ENCODE data around the gene NRM. TPM values are rescaled to one million over a fixed set of nuclear protein-coding genes. Genes with fewer than 3 reads are reported as not detected.
"Not testable (repeated sequence)": the region's sequence is repeated elsewhere in the genome, so short reads cannot be mapped to it uniquely, and the experiment has no call there.

NRM gene
- total and polyA plus RNA-seq, 12 donors: 1.6 to 11.6 (median 3.8) TPM

DNA sequence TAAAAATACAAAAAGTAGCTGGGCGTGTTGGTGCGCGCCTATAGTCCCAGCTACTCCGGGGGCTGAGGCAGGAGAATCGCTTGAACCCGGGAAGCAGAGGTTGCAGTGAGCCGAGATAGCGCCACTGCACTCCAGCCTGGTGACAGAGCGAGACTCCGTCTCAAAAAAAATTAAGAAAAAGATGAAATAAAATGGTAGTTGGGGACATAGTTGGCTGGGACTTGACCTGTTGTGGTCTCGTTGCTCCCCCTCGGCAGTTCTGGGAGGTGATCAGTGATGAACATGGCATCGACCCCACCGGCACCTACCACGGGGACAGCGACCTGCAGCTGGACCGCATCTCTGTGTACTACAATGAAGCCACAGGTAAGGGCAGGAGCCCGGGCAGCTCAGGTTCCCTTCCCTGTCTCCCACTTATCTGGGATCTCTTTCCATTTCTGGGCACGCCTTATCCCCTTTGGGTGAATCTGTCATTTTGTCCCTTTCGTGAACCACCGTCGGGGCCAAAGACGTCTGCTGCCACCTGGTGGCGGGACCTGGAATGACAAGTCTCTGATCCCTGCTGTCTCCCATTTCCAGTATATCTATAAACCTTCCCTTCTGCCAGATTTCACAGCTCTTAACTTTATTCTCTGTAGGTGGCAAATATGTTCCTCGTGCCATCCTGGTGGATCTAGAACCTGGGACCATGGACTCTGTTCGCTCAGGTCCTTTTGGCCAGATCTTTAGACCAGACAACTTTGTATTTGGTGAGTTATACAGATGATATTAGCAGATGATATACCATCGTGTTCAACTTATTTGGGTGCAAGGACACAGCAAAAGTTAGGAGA is 31.7 kb upstream of the NRM start:
- TF ChIP-seq, protein P1, sequence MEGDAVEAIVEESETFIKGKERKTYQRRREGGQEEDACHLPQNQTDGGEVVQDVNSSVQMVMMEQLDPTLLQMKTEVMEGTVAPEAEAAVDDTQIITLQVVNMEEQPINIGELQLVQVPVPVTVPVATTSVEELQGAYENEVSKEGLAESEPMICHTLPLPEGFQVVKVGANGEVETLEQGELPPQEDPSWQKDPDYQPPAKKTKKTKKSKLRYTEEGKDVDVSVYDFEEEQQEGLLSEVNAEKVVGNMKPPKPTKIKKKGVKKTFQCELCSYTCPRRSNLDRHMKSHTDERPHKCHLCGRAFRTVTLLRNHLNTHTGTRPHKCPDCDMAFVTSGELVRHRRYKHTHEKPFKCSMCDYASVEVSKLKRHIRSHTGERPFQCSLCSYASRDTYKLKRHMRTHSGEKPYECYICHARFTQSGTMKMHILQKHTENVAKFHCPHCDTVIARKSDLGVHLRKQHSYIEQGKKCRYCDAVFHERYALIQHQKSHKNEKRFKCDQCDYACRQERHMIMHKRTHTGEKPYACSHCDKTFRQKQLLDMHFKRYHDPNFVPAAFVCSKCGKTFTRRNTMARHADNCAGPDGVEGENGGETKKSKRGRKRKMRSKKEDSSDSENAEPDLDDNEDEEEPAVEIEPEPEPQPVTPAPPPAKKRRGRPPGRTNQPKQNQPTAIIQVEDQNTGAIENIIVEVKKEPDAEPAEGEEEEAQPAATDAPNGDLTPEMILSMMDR (IDR thresholded peaks at IDR 0.05): peak in 8 of 9 donors; percentile 96 to 99 (median 97)
- intact Hi-C loops (cut with DNase I): loop anchor here (1.0 to 10.0 kb wide), 10 partner anchors 42 to 238 kb away; partner anchors contain the start of genes GNL1 (in 3 of the 10), PRR3 (in 3 of the 10), ATAT1 (in 1 of the 10) and HLA-E (in 1 of the 10)
- ATAC-seq (peak in 5 of 8 donors; percentile 1 to 25 (median 10)), DNase-seq (peak; percentile 80 to 85)
- Histone ChIP-seq H3K9me3 (no peaks in the 10 kb centered on the region), H3K4me3 (peak overlapping the region; percentile 34 to 98 (median 84)), H3K36me3 (peaks cover 0 to 60% (median 34%) of the 10 kb centered on the region in 9 donors), H3K4me1 (peaks cover 7 to 71% (median 61%) of the 10 kb centered on the region in 9 donors), H3K27ac (peak overlapping the region in 9 of 10 donors; percentile 73 to 99 (median 97)), H3K27me3 (no peaks in the 10 kb centered on the region)
- 13 to 17% methylated on average over 27 of the region's 27 CpGs for WGBS, 2 donors

GRCh38 chr6:30722025-30722279 is 31.2 kb upstream of the NRM start:
- H3K4me1 ChIP-seq: peaks cover 7 to 71% (median 61%) of the 10 kb centered on the region in 9 donors
- peaks cover 0 to 55% (median 29%) of the 10 kb centered on the region in 9 donors for H3K36me3 ChIP-seq
- H3K27me3 ChIP-seq, ATAC-seq, H3K9me3 ChIP-seq, DNase-seq: not testable (repeated sequence)
- intact Hi-C loops (cut with DNase I): loop anchor here (1.0 to 10.0 kb wide), 10 partner anchors 41 to 237 kb away; partner anchors contain the start of genes GNL1 (in 3 of the 10), PRR3 (in 3 of the 10), ATAT1 (in 1 of the 10) and HLA-E (in 1 of the 10)
- WGBS, 2 donors: 16 to 17% methylated on average over 10 of the region's 10 CpGs
- H3K4me3 ChIP-seq: peak overlapping the region; percentile 34 to 98 (median 84)
- H3K27ac ChIP-seq: peak overlapping the region in 9 of 10 donors; percentile 73 to 99 (median 97)

DNA sequence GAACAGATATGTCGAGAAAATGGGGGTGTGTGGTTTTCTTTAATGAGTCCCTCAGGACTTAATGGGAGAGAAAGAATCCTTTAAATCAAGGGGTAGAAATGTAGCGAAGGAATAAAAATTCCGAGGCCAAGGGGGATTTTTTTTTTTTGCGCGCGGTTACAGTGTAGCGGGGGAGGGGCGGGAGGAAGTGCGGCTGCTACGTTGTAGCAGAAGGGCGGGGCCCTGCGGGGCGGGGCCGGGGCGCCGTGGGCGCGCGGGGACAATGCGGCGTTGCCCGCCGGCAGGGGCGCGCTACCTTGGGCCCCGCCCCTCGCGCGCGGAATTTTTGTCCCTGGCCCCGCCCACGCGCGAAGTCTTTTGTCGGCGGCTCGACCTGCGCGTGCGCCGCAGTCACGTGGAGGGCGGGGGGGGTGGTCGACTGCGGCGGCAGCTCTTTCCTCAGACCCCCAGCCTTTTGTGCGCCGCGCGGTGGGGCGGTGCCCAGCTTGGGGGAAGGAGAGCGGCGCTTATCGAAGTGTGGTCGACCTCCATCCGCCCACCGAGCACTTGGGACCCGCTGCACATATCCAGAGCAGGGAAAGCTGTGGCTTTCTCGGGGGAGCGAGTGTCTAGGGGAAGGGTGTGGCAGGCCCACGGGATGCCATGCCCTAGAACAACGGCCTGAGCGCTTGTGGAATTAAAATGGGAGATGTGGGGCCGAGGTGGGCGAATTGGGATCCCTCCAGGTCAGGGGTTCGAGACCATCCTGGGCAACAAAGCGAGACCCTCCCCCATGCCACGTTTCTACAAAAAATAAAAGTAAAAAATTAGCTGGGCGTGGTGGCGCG is 30.6 kb upstream of the NRM start:
- intact Hi-C loops (cut with DNase I): loop anchor here (1.0 to 10.0 kb wide), 12 partner anchors 35 to 237 kb away; partner anchors contain the start of genes PPP1R18 (in 5 of the 10), MRPS18B (in 4 of the 10), PPP1R10 (in 4 of the 10) and GNL1 (in 3 of the 10)
- Histone ChIP-seq H3K9me3 (no peaks in the 10 kb centered on the region), H3K4me3 (peak overlapping the region; percentile 67 to 98 (median 88)), H3K4me1 (peaks cover 7 to 75% (median 65%) of the 10 kb centered on the region in 9 donors), H3K36me3 (peaks cover 0 to 49% (median 27%) of the 10 kb centered on the region in 9 donors), H3K27ac (peak overlapping the region; percentile 70 to 99 (median 96)), H3K27me3 (no peaks in the 10 kb centered on the region)
- ATAC-seq (peak; percentile 70 to 82 (median 78)), DNase-seq (peak; percentile 93 to 94)
- TF ChIP-seq, protein P1 (IDR thresholded peaks at IDR 0.05): peak; percentile 30 to 76 (median 49)
- WGBS, 2 donors: 1 to 2% methylated on average over 69 to 71 of the region's 71 CpGs

DNA sequence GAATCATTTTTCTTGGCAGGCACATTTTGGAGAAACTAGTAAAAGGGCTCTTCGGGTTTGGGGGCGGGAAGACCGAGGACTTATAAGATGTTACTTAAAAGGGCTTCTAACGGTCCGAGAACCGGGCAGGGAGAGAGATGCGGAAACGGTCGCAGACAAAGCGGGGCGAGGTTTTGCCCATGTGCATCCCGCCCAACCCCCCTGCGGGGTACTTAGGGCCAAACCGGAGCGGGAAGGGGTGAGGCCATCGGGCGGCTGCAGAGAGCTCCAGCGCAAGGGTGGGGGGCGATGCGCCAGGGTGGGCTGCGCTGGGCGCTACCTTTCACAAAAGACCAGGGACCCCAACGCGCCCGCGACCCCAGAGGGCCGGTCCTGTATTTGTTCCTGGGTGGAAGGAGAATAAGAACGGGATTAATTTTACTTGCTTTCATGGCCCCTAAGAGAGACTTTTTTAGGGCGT is 30.0 kb upstream of the NRM start:
- TF ChIP-seq, protein P1 (IDR thresholded peaks at IDR 0.05): no peak
- intact Hi-C loops (cut with DNase I): loop anchor here in 8 of 10 donors (1.0 to 10.0 kb wide), 10 partner anchors 34 to 236 kb away; partner anchors contain the start of genes MRPS18B (in 5 of the 8), PPP1R10 (in 5 of the 8), PPP1R18 (in 5 of the 8) and GNL1 (in 3 of the 8)
- peaks cover 7 to 74% (median 68%) of the 10 kb centered on the region in 9 donors for H3K4me1 ChIP-seq
- no peaks in the 10 kb centered on the region for H3K27me3 ChIP-seq
- H3K36me3 ChIP-seq: peaks cover 0 to 43% (median 27%) of the 10 kb centered on the region in 9 donors
- ATAC-seq (peak; percentile 2 to 47 (median 18)), DNase-seq (peak; percentile 73)
- peak overlapping the region; percentile 70 to 99 (median 96) for H3K27ac ChIP-seq
- 1% methylated on average over 29 of the region's 29 CpGs for WGBS, 2 donors
- H3K9me3 ChIP-seq: no peaks in the 10 kb centered on the region
- H3K4me3 ChIP-seq: peak overlapping the region; percentile 67 to 98 (median 88)
